Gastrocnemius medialis (tissue), 4 donors: ENCODE measurements around the gene RAB13. TPM values are rescaled to one million over a fixed set of nuclear protein-coding genes. Genes with fewer than 3 reads are reported as not detected.
A peak's percentile ranks its signal among the peaks of the same experiment; 100 is the strongest.

Experiments used
- ATAC-seq, 2 donors: fragments of 150-250 bp; one replicate each; pipeline ENCODE4 v1.9.1; 2016
- DNase-seq, 2 donors: peaks; one replicate each; pipeline ENCODE4 v3.0.0-alpha.2; 2019
- H3K27ac ChIP-seq, 4 donors: fragments of 200-600 bp; sonication (generic); 1 replicate in 1 of 4; 2 replicates in 3 of 4; pipeline ENCODE4 v1.5.1; 2016 to 2018; ENCODE audit warnings: mild to moderate bottlenecking in 2 of 4, moderate library complexity in 1 of 4
- H3K27me3 ChIP-seq, 3 donors: fragments of 200-600 bp; sonication (generic) in 2 of 3; 1 replicate in 1 of 3; 2 replicates in 2 of 3; pipeline versions ENCODE4 v1.5.1 to v1.6.0; 2016 to 2019; ENCODE audit warnings: mild to moderate bottlenecking in 1 of 3, moderate library complexity in 1 of 3
- H3K36me3 ChIP-seq, 2 donors: fragments of 200-600 bp; sonication (generic) in 1 of 2; one replicate each; pipeline ENCODE4 v1.5.1; 2017 to 2018
- H3K4me1 ChIP-seq, 2 donors: fragments of 200-600 bp; sonication (generic) in 1 of 2; one replicate each; pipeline ENCODE4 v1.5.1; 2016 to 2017; ENCODE audit warnings: mild to moderate bottlenecking in 2 of 2
- H3K4me3 ChIP-seq, 4 donors: fragments of 200-600 bp; sonication (generic) in 3 of 4; 1 replicate in 1 of 4; 2 replicates in 3 of 4; pipeline ENCODE4 v1.5.1; 2016 to 2019; ENCODE audit warnings: mild to moderate bottlenecking in 2 of 4
- H3K9me3 ChIP-seq, 3 donors: fragments of 200-600 bp; sonication (generic) in 2 of 3; 1 replicate in 1 of 3; 2 replicates in 2 of 3; pipeline ENCODE4 v1.5.1; 2016 to 2019
- POLR2A ChIP-seq, 2 donors: fragments of 450-650 bp; IDR thresholded peaks; one replicate each; pipeline ENCODE4 v1.6.1; 2017; ENCODE audit warnings: antibody characterized with exemption in 2 of 2, mild to moderate bottlenecking in 2 of 2, moderate library complexity in 2 of 2
- in situ Hi-C, 4 donors: fragments of 200-750 bp; cut with MboI; loops; one replicate each; pipeline versions ENCODE4 v1.15.0 to v1.8.0; 2017; ENCODE audit warnings: low sequenced_read_pairs in 4 of 4
- intact Hi-C: fragments of 100-400 bp; cut with DNase I; formaldehyde crosslinking; loops from one replicate; pipeline ENCODE4 v1.15.1; 2023; ENCODE audit warnings: low total_unique reads
- total RNA-seq, 4 donors: library from RNA; depleted of rRNA; stranded (reverse); fragments of >200 nt; gene quantifications; one replicate each; pipeline versions ENCODE4 v1.1.0 to v1.2.3, GENCODE V29; 2016
- TF ChIP-seq, protein P1 (sequence below), 5 experiments: fragments of 450-650 bp in 3 of 5; fragments of 200-600 bp in 2 of 5; sonication (generic) in 2 of 5; IDR thresholded peaks in 4 of 5; conservative IDR thresholded peaks in 1 of 5; 1 replicate in 4 of 5; 2 replicates in 1 of 5; pipeline ENCODE4 v1.5.1; 2016 to 2019; ENCODE audit warnings: antibody characterized with exemption in 5 of 5, mild to moderate bottlenecking in 3 of 5, moderate library complexity in 3 of 5

RAB13 gene
- total RNA-seq, 4 donors from 2014 or later, result 6.4 to 12.3 (median 9.1) TPM

DNA sequence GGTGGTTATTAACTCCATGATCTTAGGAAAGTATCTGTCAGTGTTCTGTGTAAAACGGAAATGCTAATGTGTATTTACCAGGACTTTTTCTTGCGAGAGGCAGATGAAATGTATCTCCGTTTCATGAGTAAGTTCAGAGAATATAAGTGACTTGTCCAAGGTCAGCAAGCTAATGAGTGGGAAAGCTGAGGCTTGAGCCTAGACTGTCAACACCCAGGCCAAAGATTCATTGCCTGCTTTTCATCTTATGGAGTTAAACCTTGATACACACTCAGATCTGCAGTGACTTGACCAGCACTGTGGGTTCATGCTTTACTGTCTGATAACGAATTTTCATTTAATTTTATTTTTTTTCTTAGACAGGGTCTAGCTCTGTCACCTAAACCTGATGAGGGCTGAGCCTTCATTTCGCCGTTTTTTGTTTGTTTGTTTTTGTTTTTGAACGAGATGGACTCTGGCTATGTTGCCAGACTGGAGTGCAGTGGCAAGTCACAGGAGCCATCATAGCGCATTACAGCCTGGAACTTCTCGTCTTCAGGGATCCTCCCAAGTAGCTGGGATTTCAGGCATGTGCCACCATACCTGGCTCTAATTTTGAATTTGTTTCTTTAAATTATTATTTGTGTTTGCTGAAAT is 7.7 kb downstream of the RAB13 start:
- DNase-seq, result no peak
- H3K4me3 ChIP-seq, result peak overlapping the region; percentile 71 to 100 (median 81)
- H3K9me3 ChIP-seq, result no peaks in the 10 kb centered on the region
- no peak for ATAC-seq
- TF ChIP-seq, protein P1, sequence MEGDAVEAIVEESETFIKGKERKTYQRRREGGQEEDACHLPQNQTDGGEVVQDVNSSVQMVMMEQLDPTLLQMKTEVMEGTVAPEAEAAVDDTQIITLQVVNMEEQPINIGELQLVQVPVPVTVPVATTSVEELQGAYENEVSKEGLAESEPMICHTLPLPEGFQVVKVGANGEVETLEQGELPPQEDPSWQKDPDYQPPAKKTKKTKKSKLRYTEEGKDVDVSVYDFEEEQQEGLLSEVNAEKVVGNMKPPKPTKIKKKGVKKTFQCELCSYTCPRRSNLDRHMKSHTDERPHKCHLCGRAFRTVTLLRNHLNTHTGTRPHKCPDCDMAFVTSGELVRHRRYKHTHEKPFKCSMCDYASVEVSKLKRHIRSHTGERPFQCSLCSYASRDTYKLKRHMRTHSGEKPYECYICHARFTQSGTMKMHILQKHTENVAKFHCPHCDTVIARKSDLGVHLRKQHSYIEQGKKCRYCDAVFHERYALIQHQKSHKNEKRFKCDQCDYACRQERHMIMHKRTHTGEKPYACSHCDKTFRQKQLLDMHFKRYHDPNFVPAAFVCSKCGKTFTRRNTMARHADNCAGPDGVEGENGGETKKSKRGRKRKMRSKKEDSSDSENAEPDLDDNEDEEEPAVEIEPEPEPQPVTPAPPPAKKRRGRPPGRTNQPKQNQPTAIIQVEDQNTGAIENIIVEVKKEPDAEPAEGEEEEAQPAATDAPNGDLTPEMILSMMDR (IDR thresholded peaks at IDR 0.05 in 4 of 5, conservative IDR thresholded peaks at IDR 0.05 in 1 of 5), result no peak
- no peak for TF ChIP-seq POLR2A (IDR thresholded peaks at IDR 0.05)
- peak overlapping the region; percentile 92 to 100 (median 92) for H3K27ac ChIP-seq
- in situ Hi-C loops, result loop anchor here (10.0 to 25.0 kb wide), 5 partner anchors 164 to 466 kb away; partner anchors contain the start of genes ILF2 (in 2 of the 4), SNAPIN (in 2 of the 4), NPR1 (in 1 of the 4) and S100A3 (in 1 of the 4)
- peaks cover 20 to 24% of the 10 kb centered on the region in 2 donors for H3K4me1 ChIP-seq
- H3K27me3 ChIP-seq, result no peaks in the 10 kb centered on the region
- intact Hi-C loops, result no loop called here
- peaks cover 0 to 29% of the 10 kb centered on the region in 2 donors for H3K36me3 ChIP-seq

DNA sequence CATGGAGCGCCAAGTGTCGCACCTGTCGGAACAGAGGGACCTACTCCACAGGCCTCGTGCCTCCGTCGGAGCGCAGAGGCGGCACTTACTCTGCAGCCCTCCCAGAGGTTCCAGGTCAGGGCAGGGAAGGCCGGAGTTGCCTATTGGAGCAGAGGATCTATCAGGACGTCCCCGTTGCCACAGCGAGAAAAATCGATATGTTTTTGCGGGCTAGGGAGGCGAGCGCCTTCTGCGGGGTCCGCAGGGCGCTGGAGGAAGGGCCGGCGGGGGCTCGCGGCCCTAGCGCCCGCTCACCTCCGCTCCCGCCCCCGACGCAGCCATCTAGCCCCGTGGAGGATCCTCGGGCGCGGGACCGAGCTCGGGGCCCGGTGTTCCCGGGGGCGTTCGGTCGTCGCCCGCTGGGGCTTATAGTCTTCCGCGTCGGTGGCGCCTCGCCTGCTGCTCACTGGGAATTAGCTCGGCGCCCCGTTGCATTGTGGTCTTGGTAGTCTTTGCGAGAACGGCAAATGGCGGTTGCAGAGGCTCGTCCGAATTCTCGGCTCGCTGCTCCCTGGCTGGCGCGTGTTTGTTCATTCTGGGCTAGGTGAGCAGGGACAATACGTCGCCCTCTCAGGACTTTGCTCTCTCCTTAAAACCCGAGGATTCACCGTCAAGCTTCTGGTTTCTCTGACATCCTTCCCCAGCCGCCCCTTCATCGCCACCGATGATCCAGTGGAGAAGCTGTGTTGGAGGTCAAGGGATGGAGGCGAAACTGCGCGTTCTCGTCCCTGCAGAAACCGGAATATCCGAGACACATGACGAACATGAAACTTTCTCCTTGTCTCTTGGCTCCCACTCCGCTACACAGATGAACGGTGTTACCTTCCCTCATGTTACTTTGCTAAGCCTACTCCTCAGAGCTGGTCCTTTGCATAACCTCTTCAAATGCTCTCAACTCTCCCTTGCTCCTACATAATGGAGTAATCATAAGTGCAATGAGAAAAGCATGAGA is 8.6 kb downstream of the RAB13 start, which contains the start of gene JTB:
JTB (minus strand) TSS at position 425 of the 991 bp plus-strand sequence; CDS start at position 3, 422 bp downstream.
- Histone ChIP-seq H3K27me3 (no peaks in the 10 kb centered on the region), H3K4me1 (peaks cover 20 to 24% of the 10 kb centered on the region in 2 donors), H3K36me3 (peaks cover 0 to 36% of the 10 kb centered on the region in 2 donors), H3K27ac (peak within 1 kb of the TSS; percentile 92 to 100 (median 92)), H3K4me3 (peak within 1 kb of the TSS; percentile 71 to 100 (median 81)), H3K9me3 (no peaks in the 10 kb centered on the region)
- in situ Hi-C loops (loop anchor here (10.0 to 25.0 kb wide), 5 partner anchors 163 to 465 kb away; partner anchors contain the start of genes ILF2 (in 2 of the 4), SNAPIN (in 2 of the 4), NPR1 (in 1 of the 4) and S100A3 (in 1 of the 4)), intact Hi-C loops (no loop called here)
- peak; percentile 86 to 87 for DNase-seq
- ATAC-seq, result peak; percentile 95 to 97
- TF ChIP-seq POLR2A (IDR thresholded peaks at IDR 0.05), result peak; percentile 98
- TF ChIP-seq, protein P1 (IDR thresholded peaks at IDR 0.05 in 4 of 5, conservative IDR thresholded peaks at IDR 0.05 in 1 of 5), result no peak

DNA sequence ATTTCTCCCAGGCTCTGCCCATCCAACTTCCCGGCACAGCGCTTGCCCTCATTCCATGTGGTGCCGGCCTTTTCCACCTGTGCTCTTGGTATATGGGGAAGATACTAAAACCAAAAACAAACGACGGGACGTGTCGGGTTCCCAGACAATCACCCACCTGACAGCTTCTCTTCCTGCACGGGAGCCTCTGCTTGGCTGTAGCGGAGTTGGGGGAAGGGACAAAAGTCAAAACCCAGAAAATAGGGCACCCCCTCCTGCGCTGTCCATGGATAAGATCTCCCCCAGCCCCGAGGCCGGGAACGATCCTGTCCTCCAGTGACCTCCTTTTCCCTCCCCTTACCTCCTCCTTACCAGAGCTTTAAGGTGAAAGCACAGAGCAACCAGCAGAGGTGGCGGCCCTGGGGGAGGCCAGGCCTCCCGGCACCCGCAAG is 9.3 kb downstream of the RAB13 start:
- intact Hi-C loops (no loop called here), in situ Hi-C loops (loop anchor here (10.0 to 25.0 kb wide), 5 partner anchors 162 to 465 kb away; partner anchors contain the start of genes ILF2 (in 2 of the 4), SNAPIN (in 2 of the 4), NPR1 (in 1 of the 4) and S100A3 (in 1 of the 4))
- H3K36me3 ChIP-seq, result peaks cover 0 to 36% of the 10 kb centered on the region in 2 donors
- ATAC-seq, result peak; percentile 9 to 15
- TF ChIP-seq POLR2A (IDR thresholded peaks at IDR 0.05), result no peak
- TF ChIP-seq, protein P1 (IDR thresholded peaks at IDR 0.05 in 4 of 5, conservative IDR thresholded peaks at IDR 0.05 in 1 of 5), result no peak
- no peak for DNase-seq
- H3K27ac ChIP-seq, result peak overlapping the region; percentile 92 to 100 (median 92)
- no peaks in the 10 kb centered on the region for H3K9me3 ChIP-seq
- H3K27me3 ChIP-seq, result no peaks in the 10 kb centered on the region
- H3K4me3 ChIP-seq, result peak overlapping the region; percentile 71 to 100 (median 81)
- peaks cover 20 to 24% of the 10 kb centered on the region in 2 donors for H3K4me1 ChIP-seq

DNA sequence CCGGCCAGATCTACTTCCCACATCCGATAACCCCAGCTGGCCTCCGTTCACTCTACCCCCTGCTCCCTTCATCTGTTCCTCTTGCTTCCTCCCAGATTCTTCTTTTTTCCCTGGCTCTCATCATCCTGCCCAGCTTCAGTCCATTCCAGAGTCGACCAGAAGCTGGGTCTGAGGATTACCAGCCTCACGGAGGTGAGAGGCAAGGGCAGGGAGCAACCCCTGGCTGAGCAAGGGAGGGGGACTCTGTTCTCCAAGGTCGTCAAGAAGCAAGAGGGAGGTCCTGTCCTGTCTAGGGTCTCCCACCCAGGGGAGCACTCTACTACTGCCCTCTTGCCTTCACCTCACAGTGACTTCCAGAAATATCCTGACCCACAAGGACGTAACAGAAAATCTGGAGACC is 12.6 kb downstream of the RAB13 start:
- H3K9me3 ChIP-seq, result no peaks in the 10 kb centered on the region
- H3K36me3 ChIP-seq, result peaks cover 0 to 36% of the 10 kb centered on the region in 2 donors
- no peak overlapping the region for H3K27ac ChIP-seq
- no peak for TF ChIP-seq POLR2A (IDR thresholded peaks at IDR 0.05)
- TF ChIP-seq, protein P1 (IDR thresholded peaks at IDR 0.05 in 4 of 5, conservative IDR thresholded peaks at IDR 0.05 in 1 of 5), result no peak
- H3K27me3 ChIP-seq, result no peaks in the 10 kb centered on the region
- ATAC-seq (no peak), DNase-seq (no peak)
- H3K4me1 ChIP-seq, result peaks cover 21% of the 10 kb centered on the region in 2 donors
- intact Hi-C loops, result no loop called here
- in situ Hi-C loops, result loop anchor here in 1 of 4 donors (10.0 kb wide), 1 partner anchor 159 kb away; no protein-coding TSS in a partner anchor
- no peak overlapping the region for H3K4me3 ChIP-seq
